Right lobe of liver (tissue), 6 donors: ENCODE results near the gene SUCNR1. TPM values are rescaled to one million over a fixed set of nuclear protein-coding genes. Genes with fewer than 3 reads are reported as not detected.
"Not testable (repeated sequence)": the region's sequence is repeated elsewhere in the genome, so short reads cannot be mapped to it uniquely, and the experiment has no call there.

ENCODE experiments used
- ATAC-seq, 4 donors: fragments of 200-7000 bp; cut with Tn5 transposase; one replicate each; pipeline ENCODE4 v1.9.1; 2020; ENCODE audit warnings: mild to moderate bottlenecking in 4 of 4, moderate library complexity in 4 of 4
- DNase-seq, 3 donors: peaks; one replicate each; pipeline ENCODE4 v3.0.0-alpha.2; 2020
- H3K27ac ChIP-seq, 3 donors: fragments of 200-600 bp; one replicate each; pipeline ENCODE4 v1.8.0; 2022
- H3K27me3 ChIP-seq, 2 donors: fragments of 200-600 bp; one replicate each; pipeline ENCODE4 v1.8.0; 2022
- H3K36me3 ChIP-seq, 4 donors: fragments of 200-600 bp; sonication (generic) in 1 of 4; one replicate each; pipeline versions ENCODE4 v1.5.1 to v1.8.0; 2017 to 2022; ENCODE audit warnings: control low read depth in 1 of 4
- H3K4me1 ChIP-seq, 4 donors: fragments of 200-600 bp; sonication (generic) in 1 of 4; one replicate each; pipeline versions ENCODE4 v1.5.1 to v1.8.0; 2017 to 2022; ENCODE audit warnings: control low read depth in 1 of 4
- H3K4me3 ChIP-seq, 3 donors: fragments of 200-600 bp; one replicate each; pipeline ENCODE4 v1.8.0; 2022
- H3K9me3 ChIP-seq, 4 donors: fragments of 200-600 bp; sonication (generic) in 1 of 4; one replicate each; pipeline versions ENCODE4 v1.5.1 to v1.8.0; 2017 to 2022; ENCODE audit warnings: control low read depth in 1 of 4
- POLR2A ChIP-seq: fragments of 450-650 bp; IDR thresholded peaks from one replicate; pipeline ENCODE4 v1.6.1; 2017; ENCODE audit warnings: antibody characterized with exemption, mild to moderate bottlenecking
- WGBS: methylation state at CpG from one replicate; pipeline ENCODE4 v1.1.6; 2018; ENCODE audit warnings: low coverage, low lambda C conversion rate; ENCODE audit not compliant: insufficient coverage; ENCODE audit errors: missing lambda C conversion rate; 5-methylcytosine and 5-hydroxymethylcytosine counted together
- intact Hi-C, 2 donors: fragments of 100-400 bp; cut with DNase I; formaldehyde crosslinking; loops; one replicate each; pipeline versions ENCODE4 v1.11.2 to v1.14.1; 2022
- total RNA-seq, 6 experiments: library from RNA; depleted of rRNA in 2 of 6; stranded (reverse); fragments of >200 nt in 2 of 6; fragmentation: NEBNext Ultra II Directional in 3 of 6; extraction: Animal tissue kit (Norgen Biotek cat#: 25700) in 3 of 6; gene quantifications; one replicate each; pipeline versions ENCODE4 v1.1.0 to v1.2.4, GENCODE V29; 2016 to 2023
- TF ChIP-seq, protein P1 (sequence below), 4 donors: fragments of 200-600 bp in 3 of 4; fragments of 450-650 bp in 1 of 4; IDR thresholded peaks; one replicate each; pipeline versions ENCODE4 v1.5.1 to v1.8.0; 2016 to 2022; ENCODE audit warnings: antibody characterized with exemption in 4 of 4, mild to moderate bottlenecking in 2 of 4
- donor health status: DM: no; HTN: yes; CAD: no.
- donor health status: DM: no; HTN: no; CAD: no.
- donor health status: DM: no; HTN: no; CAD: no.
- donor health status: DM: no; HTN: yes; CAD: no.
- donor health status: DM: no; HTN: yes; CAD: no.

Gene SUCNR1
- total RNA-seq, 6 experiments from 2014 or later, result 1.7 to 3.2 (median 2.4) TPM

DNA sequence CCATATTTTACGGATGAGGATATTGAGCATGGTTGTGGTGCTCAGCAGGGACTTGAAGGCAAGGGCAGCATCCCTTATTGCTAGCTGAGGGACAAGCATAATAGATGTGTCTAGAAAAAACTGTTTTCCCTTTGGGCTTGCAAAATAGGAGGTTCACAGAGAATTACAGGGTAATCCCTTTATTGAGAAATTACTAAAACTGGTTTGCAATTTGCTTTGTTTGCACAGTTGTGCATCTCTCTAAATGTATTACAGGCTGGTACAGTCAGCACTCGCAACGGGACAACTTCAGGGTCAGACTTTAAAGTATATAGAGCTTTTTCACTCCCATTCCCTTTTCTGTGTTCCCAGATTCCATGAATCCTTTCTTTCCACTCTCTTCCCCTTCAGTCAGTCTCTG, 51.3 kb downstream of the SUCNR1 start:
- no peak for TF ChIP-seq POLR2A
- TF ChIP-seq, protein P1, sequence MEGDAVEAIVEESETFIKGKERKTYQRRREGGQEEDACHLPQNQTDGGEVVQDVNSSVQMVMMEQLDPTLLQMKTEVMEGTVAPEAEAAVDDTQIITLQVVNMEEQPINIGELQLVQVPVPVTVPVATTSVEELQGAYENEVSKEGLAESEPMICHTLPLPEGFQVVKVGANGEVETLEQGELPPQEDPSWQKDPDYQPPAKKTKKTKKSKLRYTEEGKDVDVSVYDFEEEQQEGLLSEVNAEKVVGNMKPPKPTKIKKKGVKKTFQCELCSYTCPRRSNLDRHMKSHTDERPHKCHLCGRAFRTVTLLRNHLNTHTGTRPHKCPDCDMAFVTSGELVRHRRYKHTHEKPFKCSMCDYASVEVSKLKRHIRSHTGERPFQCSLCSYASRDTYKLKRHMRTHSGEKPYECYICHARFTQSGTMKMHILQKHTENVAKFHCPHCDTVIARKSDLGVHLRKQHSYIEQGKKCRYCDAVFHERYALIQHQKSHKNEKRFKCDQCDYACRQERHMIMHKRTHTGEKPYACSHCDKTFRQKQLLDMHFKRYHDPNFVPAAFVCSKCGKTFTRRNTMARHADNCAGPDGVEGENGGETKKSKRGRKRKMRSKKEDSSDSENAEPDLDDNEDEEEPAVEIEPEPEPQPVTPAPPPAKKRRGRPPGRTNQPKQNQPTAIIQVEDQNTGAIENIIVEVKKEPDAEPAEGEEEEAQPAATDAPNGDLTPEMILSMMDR (IDR thresholded peaks at IDR 0.05), result no peak
- Histone ChIP-seq H3K27me3 (no peaks in the 10 kb centered on the region), H3K9me3 (no peaks in the 10 kb centered on the region), H3K4me1 (no peaks in the 10 kb centered on the region), H3K36me3 (no peaks in the 10 kb centered on the region), H3K27ac (no peak overlapping the region), H3K4me3 (no peak overlapping the region)
- ATAC-seq, result no peak
- WGBS, result 98% methylated on average over 3 of the region's 3 CpGs
- intact Hi-C loops, result loop anchor here in 1 of 2 donors (10.0 kb wide), 1 partner anchor 480 kb away; no protein-coding TSS in a partner anchor
- no peak for DNase-seq

- Histone ChIP-seq H3K36me3 (no peaks in the 10 kb centered on the region), H3K27ac (no peak overlapping the region), H3K9me3 (no peaks in the 10 kb centered on the region), H3K27me3 (no peaks in the 10 kb centered on the region), H3K4me1 (no peaks in the 10 kb centered on the region), H3K4me3 (no peak overlapping the region)
- TF ChIP-seq, protein P1 (IDR thresholded peaks at IDR 0.05), result no peak
- TF ChIP-seq POLR2A, result no peak
- ATAC-seq, result no peak
- WGBS, result 93% methylated on average over 3 of the region's 4 CpGs
- intact Hi-C loops, result loop anchor here in 1 of 2 donors (10.0 kb wide), 1 partner anchor 481 kb away; no protein-coding TSS in a partner anchor
- DNase-seq, result no peak
Observed at GRCh38 chr3:151925419-151925818, 52.0 kb downstream of the SUCNR1 start.

DNA sequence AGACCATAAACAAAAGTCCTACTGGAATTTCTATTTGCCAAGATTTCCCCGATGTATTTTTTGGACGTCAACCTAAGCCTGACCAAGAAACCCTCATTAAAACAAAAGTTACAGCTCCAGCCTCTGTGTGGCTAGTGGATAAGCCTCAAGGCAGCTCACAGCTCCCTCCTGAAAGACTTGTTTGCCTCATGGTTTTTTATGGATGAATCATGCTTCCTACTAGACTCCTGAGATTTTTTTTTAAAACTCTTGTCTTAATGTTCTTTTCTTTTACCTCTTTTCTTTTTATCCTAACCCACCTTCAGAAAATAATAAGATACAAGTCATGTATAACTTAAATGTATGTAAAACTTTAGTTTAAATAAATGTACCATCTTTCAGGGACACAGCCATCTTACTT, 52.4 kb downstream of the SUCNR1 start:
- Histone ChIP-seq H3K4me1 (no peaks in the 10 kb centered on the region), H3K9me3 (no peaks in the 10 kb centered on the region), H3K27ac (no peak overlapping the region), H3K36me3 (no peaks in the 10 kb centered on the region), H3K27me3 (no peaks in the 10 kb centered on the region), H3K4me3 (no peak overlapping the region)
- WGBS, result 36% methylated on average over 2 of the region's 2 CpGs
- no peak for DNase-seq
- intact Hi-C loops, result loop anchor here in 1 of 2 donors (10.0 kb wide), 1 partner anchor 481 kb away; no protein-coding TSS in a partner anchor
- ATAC-seq, result no peak
- no peak for TF ChIP-seq POLR2A
- TF ChIP-seq, protein P1 (IDR thresholded peaks at IDR 0.05), result no peak

DNA sequence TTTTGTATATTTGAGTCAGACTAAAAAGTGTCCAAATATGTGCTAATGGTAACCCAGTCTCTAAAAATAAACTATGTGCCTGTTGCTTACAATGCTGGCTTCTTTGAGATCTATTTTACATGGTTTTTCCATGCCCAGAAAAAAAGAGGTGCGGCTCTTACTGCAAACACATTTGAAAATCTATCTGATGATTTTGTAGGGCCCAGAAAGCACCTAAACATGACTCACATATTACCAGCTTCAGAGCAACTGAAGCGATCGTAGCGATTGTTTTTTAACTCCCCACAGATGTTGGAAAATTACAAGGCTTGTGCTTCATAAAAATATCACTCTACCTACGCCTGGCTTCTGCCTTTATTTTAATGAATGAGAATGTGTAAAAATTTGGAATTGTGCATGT, 53.5 kb downstream of the SUCNR1 start:
- H3K36me3 ChIP-seq, result no peaks in the 10 kb centered on the region
- no peaks in the 10 kb centered on the region for H3K27me3 ChIP-seq
- H3K9me3 ChIP-seq, result no peaks in the 10 kb centered on the region
- no peaks in the 10 kb centered on the region for H3K4me1 ChIP-seq
- ATAC-seq, result no peak
- no peak for TF ChIP-seq POLR2A
- TF ChIP-seq, protein P1 (IDR thresholded peaks at IDR 0.05), result no peak
- 95% methylated on average over 5 of the region's 5 CpGs for WGBS
- H3K4me3 ChIP-seq, result no peak overlapping the region
- intact Hi-C loops, result loop anchor here in 1 of 2 donors (10.0 kb wide), 1 partner anchor 482 kb away; no protein-coding TSS in a partner anchor
- no peak overlapping the region for H3K27ac ChIP-seq
- DNase-seq, result no peak

GRCh38 chr3:151927915-151928525, 54.6 kb downstream of the SUCNR1 start:
- WGBS, result 69% methylated on average over 2 of the region's 49 CpGs
- intact Hi-C loops, result loop anchor here in 1 of 2 donors (10.0 kb wide), 1 partner anchor 483 kb away; no protein-coding TSS in a partner anchor
- H3K27me3 ChIP-seq, ATAC-seq, H3K4me3 ChIP-seq, H3K36me3 ChIP-seq, H3K27ac ChIP-seq, H3K9me3 ChIP-seq, DNase-seq, H3K4me1 ChIP-seq: not testable (repeated sequence)
